GM19035 (cell line): ENCODE results near the gene IMMP2L.

ENCODE experiments used
- ATAC-seq: cut with Tn5 transposase; IDR thresholded peaks from one replicate; pipeline ENCODE4 v1.9.1; 2021; ENCODE audit not compliant: unreplicated experiment

IMMP2L gene

DNA sequence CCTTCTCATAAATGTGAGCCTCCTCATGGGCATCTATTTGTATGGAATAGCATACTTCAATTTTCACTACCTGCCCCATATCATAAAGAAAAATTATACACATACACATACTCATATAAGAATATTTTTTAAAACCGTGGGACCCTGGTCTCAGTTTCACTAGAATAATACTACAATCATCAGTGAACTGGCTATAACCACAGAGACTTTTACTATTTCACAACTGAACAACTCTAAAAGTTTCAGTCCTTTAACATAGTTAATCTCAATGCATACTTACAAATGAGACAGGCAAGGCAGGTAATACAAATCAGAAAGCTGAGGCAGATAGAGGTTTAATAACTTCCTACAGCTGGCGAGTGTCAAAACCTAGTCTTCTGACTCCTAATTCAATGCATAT lies 388.3 kb downstream of the IMMP2L start:
- ATAC-seq, result no peak

DNA sequence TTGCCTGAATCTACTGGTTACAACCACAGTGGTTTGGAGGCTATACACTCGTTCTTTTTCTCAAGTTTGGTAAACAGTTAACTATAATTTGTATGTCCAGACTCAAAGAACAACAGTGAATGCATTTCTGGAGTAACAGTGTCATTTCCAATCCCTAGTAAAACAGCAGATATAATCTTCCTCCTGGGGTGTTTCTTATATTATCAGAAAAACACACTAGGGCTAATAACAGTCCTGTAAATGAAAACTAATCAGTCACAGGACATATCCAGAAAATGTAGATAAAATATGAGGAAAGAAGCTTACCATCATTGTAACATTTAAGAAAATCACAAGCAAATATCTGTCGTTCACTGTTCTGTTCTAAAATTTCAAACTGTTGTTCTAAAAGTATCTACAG lies 388.8 kb downstream of the IMMP2L start:
- no peak for ATAC-seq

GRCh38 chr7:111172564-111173257 lies 389.6 kb downstream of the IMMP2L start:
- no peak for ATAC-seq

DNA sequence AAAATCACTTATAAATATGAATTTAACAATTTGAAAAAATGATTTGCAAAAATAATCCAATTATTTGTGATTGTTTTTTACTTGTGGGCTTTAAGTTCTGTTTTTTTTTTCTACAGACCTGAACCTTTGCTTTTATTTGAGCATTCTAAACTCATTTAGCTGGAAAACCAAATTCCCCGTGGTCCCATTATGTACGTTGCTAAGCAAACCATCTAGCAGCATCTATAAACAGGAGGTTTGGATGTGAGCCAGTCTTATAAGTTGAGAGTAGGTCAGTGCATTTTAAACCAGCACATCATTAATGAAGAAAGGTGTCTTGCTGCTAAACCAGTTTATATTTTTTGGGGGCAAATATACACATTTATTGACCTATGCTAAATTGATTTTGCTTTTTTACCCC lies 394.1 kb downstream of the IMMP2L start:
- no peak for ATAC-seq

GRCh38 chr7:111164442-111164841 lies 397.9 kb downstream of the IMMP2L start:
- no peak for ATAC-seq

- ATAC-seq, result no peak
These were observed 399.6 kb downstream of the IMMP2L start for GRCh38 chr7:111162692-111163091.

DNA sequence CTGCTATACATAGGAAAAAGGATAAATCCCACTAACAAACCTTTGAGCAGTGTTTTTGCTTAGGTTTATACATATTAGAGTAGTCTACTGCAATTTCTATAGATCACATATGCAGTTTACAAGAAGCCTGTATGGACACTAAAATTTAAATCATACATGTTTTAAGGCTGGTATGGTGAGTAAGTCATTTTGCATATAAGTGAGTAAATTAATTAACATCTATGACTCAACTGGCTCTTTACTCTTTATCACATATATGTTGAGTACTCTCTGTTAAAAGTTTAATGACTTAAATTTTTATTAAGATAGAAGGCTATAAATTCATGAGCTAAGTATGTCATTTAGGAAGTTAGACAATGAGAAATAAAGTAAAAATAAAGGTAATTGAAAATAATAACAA lies 402.0 kb downstream of the IMMP2L start:
- ATAC-seq, result no peak

- ATAC-seq, result no peak
These were observed 402.9 kb downstream of the IMMP2L start for GRCh38 chr7:111159426-111159825.

DNA sequence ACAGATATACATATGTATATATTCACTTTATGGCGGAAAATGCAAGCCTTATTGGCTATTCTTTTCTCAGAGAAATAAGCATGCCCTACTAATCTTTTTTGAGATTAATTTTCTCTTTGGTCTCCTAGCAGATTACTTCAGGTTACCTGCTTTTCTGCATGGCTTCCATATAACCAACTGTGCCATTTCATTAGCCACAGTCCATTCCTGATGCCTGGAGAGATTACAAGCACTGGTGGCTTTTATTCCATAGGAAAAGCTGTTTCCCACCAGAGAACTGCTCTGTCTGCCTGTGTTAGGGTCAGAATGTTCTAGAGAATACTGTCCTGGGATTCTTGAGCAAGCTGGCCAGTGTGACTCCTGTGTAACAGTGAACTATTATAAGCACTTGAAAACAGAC lies 411.6 kb downstream of the IMMP2L start:
- ATAC-seq, result no peak

- ATAC-seq, result no peak
These were observed 414.4 kb downstream of the IMMP2L start for GRCh38 chr7:111147708-111148533.

DNA sequence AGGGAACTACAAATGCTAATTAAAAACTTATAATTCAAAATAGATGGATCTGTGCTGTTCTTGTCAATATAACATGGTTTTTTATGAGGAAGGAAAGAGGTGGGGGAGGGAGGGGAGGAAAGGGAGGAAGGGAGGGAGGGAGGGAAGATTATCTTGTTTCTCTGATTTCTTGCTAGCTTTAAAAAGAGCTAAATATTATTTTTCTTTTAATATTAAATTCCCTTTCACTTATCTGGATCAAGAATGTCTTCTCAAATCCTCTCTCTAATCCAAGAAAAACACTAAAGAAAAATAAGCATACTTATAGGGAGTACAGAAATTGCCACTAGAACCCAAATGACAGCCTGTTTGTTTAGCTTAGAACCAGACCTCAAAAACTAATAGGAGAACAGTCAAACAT lies 416.2 kb downstream of the IMMP2L start:
- ATAC-seq, result no peak

DNA sequence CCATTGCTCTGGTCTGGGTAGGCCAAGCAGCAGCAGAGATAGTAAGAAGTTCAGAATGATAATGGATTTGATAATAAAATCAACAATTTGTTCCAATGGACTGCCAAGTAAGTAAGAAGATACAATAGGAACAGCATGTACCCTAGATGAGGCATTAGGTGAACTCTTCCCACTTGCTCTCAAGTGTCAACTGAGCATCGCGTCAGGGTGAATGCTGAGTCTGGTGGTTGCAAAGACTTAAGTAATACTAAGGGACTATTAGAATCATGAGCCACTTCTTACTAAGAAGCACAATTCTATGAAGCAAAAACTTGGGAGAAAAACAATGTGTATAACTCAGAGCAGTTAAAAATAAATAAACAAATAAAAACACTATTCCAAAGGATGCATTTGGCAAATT lies 416.8 kb downstream of the IMMP2L start:
- no peak for ATAC-seq

DNA sequence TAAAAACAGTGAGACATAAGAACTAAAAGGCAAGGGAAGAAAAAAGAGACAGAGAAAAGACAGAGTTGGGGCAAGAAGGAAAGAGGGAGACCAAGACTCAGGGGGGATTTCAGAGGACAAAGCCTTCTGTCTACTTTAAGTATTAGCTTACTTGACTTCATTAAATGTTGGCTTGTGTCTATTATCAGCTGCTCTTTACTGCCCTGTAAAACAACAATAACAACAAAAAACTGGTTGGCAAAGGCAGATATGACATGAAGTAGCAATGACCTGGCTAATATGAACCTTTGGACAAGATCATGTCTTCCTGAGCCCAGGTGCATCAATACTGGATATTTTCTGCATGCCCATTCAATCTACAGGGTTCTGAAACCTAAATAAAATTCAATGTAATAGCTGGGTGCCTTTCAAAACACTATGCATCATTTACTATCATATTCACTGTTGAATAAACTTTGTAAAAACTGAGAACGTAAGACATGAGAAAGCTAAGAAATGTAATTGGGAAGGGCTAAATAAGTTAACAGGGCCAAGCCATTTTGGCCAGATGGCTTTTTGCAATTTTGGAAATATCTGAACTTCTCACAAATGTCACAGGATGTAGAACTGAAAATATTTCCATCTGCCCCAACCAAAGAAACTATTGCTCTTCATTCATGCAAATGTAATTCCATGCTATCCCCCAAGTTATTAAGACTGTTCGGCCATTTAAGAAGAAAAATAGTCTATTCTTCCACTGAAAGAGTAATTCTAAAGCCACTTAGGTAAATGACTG lies 422.0 kb downstream of the IMMP2L start:
- ATAC-seq, result no peak

DNA sequence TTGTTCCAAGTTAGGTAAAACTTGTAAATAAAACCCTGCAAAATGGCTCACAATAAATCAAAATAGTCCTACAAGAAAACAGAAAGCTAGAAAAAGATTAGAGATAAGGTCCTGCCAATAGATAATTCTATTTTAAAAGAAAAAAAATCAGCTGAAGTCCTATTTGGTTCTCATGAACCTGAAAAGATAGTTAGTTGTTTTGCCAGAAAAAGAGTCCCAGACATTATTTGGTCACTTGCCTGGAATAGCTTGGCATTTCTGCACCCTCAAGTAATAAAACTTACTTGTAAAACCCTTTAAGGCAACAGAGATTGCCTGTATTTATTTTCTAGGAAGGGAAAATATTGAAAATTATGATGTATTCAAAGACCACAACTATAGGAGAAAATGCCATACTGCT lies 423.7 kb downstream of the IMMP2L start:
- ATAC-seq, result no peak

DNA sequence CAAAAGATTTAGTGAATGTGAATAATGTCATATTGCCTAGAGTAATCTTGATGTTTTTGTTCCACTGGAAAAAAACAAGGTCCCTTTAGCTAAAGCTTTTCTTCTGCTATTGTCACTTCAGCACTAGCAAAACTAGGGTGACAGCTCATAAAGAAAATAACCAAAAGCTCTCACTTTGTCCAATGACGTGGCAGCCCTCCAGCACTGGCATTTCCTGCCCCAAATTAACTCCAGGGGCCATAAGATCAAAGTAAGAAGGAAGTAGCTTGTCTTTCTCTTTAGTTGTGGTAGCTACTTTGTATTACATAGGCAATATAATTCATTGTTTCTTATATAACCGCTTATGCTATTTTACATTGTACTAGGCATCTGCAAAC lies 424.1 kb downstream of the IMMP2L start:
- peak; percentile 96 for ATAC-seq

- peak; percentile 77 for ATAC-seq
These were observed 424.7 kb downstream of the IMMP2L start for GRCh38 chr7:111137296-111138192.

- ATAC-seq, result no peak
These were observed 429.5 kb downstream of the IMMP2L start for GRCh38 chr7:111132833-111133232.

GRCh38 chr7:111129435-111129834 lies 432.9 kb downstream of the IMMP2L start:
- no peak for ATAC-seq

DNA sequence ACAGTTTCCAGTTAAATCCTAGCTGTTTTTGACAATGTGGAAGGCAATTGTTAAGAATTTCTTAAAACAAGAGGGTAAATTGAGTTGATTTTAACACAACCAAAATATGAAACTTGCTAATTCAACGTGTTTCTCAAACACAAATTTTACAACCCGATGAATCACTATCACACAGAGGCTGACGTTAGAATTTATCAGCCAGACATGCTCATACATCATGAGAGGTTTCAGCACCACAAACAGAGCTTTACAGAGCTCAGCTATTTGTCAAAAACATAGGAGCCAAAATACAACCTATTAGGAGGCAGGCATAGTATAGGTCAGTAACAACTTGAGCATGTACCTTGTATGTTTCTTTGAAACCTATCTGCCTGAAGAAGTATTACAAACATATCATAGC lies 435.3 kb downstream of the IMMP2L start:
- no peak for ATAC-seq

DNA sequence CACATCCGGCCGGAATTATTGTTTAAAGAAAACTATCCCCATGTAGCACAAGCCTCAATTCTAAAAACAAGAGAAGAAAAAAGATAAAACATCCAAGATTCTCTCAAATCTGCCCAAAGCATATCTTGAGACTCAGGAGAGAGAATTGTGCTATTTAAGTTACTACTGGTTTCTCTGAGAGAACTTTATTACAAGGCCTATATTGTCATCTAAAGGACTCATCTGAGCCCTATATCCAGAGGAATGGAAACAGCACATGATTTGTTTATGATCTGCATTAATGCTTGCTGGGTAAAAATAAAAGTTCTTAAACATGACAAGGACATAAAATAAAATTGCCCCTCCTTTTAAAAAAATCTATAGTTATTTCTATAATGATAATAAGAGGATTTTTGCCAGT lies 446.3 kb downstream of the IMMP2L start:
- no peak for ATAC-seq
